Testis (tissue), 3 donors: ENCODE data around the gene COG2. TPM values are rescaled to one million over a fixed set of nuclear protein-coding genes. Genes with fewer than 3 reads are reported as not detected.
"Not testable (repeated sequence)": the region's sequence is repeated elsewhere in the genome, so short reads cannot be mapped to it uniquely, and the experiment has no call there.

Experiments
- DNase-seq: peaks from one replicate; pipeline ENCODE4 v3.0.0-alpha.2; 2019
- H3K27ac ChIP-seq, 2 donors: fragments of 200-600 bp; sonication (generic); one replicate each; pipeline ENCODE4 v1.5.1; 2019
- H3K27me3 ChIP-seq: fragments of 200-600 bp; sonication (generic); one replicate; pipeline ENCODE4 v1.5.1; 2019
- H3K36me3 ChIP-seq: fragments of 200-600 bp; sonication (generic); one replicate; pipeline ENCODE4 v1.5.1; 2017; ENCODE audit warnings: low read depth; ENCODE audit errors: missing control alignments
- H3K4me1 ChIP-seq: fragments of 200-600 bp; sonication (generic); one replicate; pipeline ENCODE4 v1.5.1; 2019
- H3K4me3 ChIP-seq, 2 donors: fragments of 200-600 bp; sonication (generic); one replicate each; pipeline ENCODE4 v1.5.1; 2017 to 2019
- H3K9me3 ChIP-seq: fragments of 200-600 bp; sonication (generic); one replicate; pipeline ENCODE4 v1.5.1; 2017
- CTCF ChIP-seq, 3 experiments: fragments of 450-650 bp in 2 of 3; fragments of 200-600 bp in 1 of 3; sonication (generic) in 1 of 3; IDR thresholded peaks; one replicate each; pipeline ENCODE4 v1.5.1; 2016 to 2019; ENCODE audit warnings: antibody characterized with exemption in 3 of 3, mild to moderate bottlenecking in 2 of 3, moderate library complexity in 1 of 3
- POLR2A ChIP-seq: fragments of 450-650 bp; IDR thresholded peaks from one replicate; pipeline ENCODE4 v1.6.1; 2017; ENCODE audit warnings: antibody characterized with exemption, mild to moderate bottlenecking, moderate library complexity
- WGBS, 2 donors: methylation state at CpG; one replicate each; pipeline ENCODE4 v1.1.5; 2018; 5-methylcytosine and 5-hydroxymethylcytosine counted together
- intact Hi-C: fragments of 100-400 bp; cut with DNase I; formaldehyde crosslinking; loops from one replicate; pipeline ENCODE4 v1.15.1; 2023; ENCODE audit warnings: low total_unique reads
- polyA plus RNA-seq: library from polyadenylated mRNA; stranded (reverse); fragments of 350-450 nt; fragmentation: Illumina TruSeq; extraction: RNeasy Lipid Tissue Mini Kit (QIAGEN cat#74804); gene quantifications from one replicate; pipeline ENCODE4 v1.2.3, GENCODE V29; 2014; ENCODE audit warnings: low read depth, low replicate concordance; ENCODE audit not compliant: insufficient read depth
- total RNA-seq, 2 donors: library from RNA; depleted of rRNA; stranded (reverse); fragments of >200 nt; gene quantifications; one replicate each; pipeline ENCODE4 v1.2.3, GENCODE V29; 2016

Gene COG2
- total and polyA plus RNA-seq, 3 donors from 2014 or later: 23.7 to 34.6 (median 29.4) TPM

- intact Hi-C loops: no loop called here
- no peak for DNase-seq
- H3K27ac ChIP-seq: no peak overlapping the region
Observed at GRCh38 chr1:230696218-230696617, 53.9 kb downstream of the COG2 start.

DNA sequence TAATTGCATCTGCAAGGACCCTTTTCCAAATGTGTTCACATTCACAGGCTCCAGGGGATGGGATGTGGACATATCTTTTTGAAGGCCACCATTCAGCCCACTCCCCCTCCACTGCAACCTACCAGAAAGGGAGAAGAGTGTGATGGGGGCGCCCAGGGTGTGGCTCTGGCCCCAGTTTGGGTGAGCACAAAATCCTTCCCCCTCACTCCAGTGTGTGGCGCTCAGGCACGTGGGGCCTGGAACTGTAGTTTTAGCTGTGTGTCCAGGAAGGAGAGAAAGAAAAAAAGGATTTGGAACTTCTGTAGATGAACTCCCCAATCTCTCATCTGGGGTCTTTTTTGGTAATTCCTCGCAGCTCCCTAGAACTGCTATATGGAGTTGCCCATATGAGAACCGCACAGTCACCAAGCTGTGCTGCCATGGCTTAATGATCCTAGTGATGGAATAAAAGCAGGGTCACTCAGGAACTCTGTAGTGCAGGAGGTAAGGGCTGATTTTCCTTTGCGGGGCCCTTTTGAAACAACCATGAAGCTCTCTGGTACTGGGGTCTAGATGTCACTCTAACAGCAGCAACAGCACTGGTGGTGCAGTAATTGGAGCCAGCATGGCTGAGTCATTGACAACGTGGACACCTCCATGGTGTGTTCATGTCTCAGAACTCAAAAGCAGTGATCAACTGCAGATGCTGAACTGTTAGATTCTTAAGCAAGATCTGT lies 54.6 kb downstream of the COG2 start:
- no peak for DNase-seq
- Histone ChIP-seq H3K27me3 (no peaks in the 10 kb centered on the region), H3K36me3 (no peaks in the 10 kb centered on the region), H3K9me3 (no peaks in the 10 kb centered on the region), H3K4me3 (no peak overlapping the region), H3K27ac (no peak overlapping the region), H3K4me1 (no peaks in the 10 kb centered on the region)
- intact Hi-C loops: no loop called here
- WGBS, 2 donors: 81 to 91% methylated on average over 7 of the region's 7 CpGs
- no peak for TF ChIP-seq CTCF (IDR thresholded peaks at IDR 0.05)
- no peak for TF ChIP-seq POLR2A

More at GRCh38 chr1:230696218-230696617, 53.9 kb downstream of the COG2 start:
- no peaks in the 10 kb centered on the region for H3K9me3 ChIP-seq
- no peaks in the 10 kb centered on the region for H3K36me3 ChIP-seq
- TF ChIP-seq CTCF (IDR thresholded peaks at IDR 0.05) (no peak), POLR2A (no peak)
- H3K4me3 ChIP-seq: no peak overlapping the region
- no peaks in the 10 kb centered on the region for H3K27me3 ChIP-seq
- WGBS, 2 donors: 76 to 84% methylated on average over 8 of the region's 8 CpGs
- H3K4me1 ChIP-seq: no peaks in the 10 kb centered on the region

GRCh38 chr1:230698130-230698529 lies 55.8 kb downstream of the COG2 start:
- TF ChIP-seq CTCF (IDR thresholded peaks at IDR 0.05) (no peak), POLR2A (no peak)
- DNase-seq: no peak
- intact Hi-C loops: no loop called here
- Histone ChIP-seq H3K36me3 (no peaks in the 10 kb centered on the region), H3K27ac (no peak overlapping the region), H3K4me1 (no peaks in the 10 kb centered on the region), H3K4me3 (no peak overlapping the region), H3K27me3 (no peaks in the 10 kb centered on the region), H3K9me3 (no peaks in the 10 kb centered on the region)
- WGBS, 2 donors: 93% methylated on average over 14 of the region's 14 CpGs

DNA sequence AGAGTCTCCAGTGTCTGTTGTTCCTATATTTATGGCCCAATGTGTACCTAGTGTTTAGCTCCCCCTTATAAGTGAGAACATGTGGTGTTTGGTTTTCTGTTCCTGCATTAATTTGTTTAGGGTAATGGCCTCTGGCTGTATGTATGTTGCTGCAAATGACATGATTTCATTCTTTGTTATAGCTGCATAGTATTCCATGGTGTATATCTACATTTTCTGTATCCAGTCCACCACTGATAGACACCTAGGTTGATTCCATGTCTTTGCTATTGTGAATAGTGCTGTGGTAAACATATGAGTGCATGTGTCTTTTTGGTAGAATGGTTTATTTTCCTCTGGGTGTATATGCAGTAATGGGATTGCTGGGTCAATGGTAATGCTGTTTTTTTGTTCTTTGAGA lies 56.7 kb downstream of the COG2 start:
- intact Hi-C loops, H3K9me3 ChIP-seq, H3K27ac ChIP-seq, DNase-seq, H3K27me3 ChIP-seq, H3K36me3 ChIP-seq, H3K4me1 ChIP-seq, H3K4me3 ChIP-seq: not testable (repeated sequence)

DNA sequence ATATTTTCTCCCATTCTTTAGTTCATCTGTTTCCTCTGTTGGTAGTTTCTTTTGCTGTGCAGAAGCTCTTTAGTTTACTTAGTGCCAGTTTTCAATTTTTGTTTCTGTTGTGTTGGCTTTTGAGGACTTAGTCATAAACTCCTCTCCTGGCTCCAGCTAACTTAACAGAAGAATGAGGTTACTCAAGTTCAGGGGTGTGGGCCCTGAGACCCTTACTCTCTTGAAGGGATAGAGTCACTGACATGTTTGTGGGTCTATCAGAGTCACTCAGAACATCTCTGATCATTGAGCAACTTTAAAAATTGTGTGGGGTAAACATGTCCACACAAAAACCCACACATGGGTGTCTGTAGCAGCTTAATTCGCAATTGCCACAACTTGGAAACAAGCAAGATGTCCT lies 57.4 kb downstream of the COG2 start:
- Histone ChIP-seq H3K4me1 (no peaks in the 10 kb centered on the region), H3K36me3 (no peaks in the 10 kb centered on the region), H3K27me3 (no peaks in the 10 kb centered on the region), H3K9me3 (no peaks in the 10 kb centered on the region), H3K4me3 (no peak overlapping the region), H3K27ac (no peak overlapping the region)
- TF ChIP-seq CTCF (IDR thresholded peaks at IDR 0.05) (no peak), POLR2A (no peak)
- DNase-seq: no peak
- intact Hi-C loops: no loop called here
- WGBS, 2 donors: 87 to 91% methylated on average over 1 of the region's 1 CpG
